H1 (cell line): ENCODE results near the gene RBM4B. TPM values are rescaled to one million over a fixed set of nuclear protein-coding genes. Genes with fewer than 3 reads are reported as not detected.

Experiments
- CTCF ChIA-PET: fragments of 300-600 bp; sonication (Branson Sonifier 250); formaldehyde crosslinking; loops from one replicate; lab custom pipeline; 2021; ENCODE audit not compliant: partially characterized antibody; lab: Charles Lee
- POLR2A ChIA-PET: fragments of 300-600 bp; sonication (Branson Sonifier 250); formaldehyde crosslinking; loops from one replicate; lab custom pipeline; 2021; ENCODE audit warnings: inconsistent platforms; ENCODE audit not compliant: partially characterized antibody; lab: Charles Lee
- DNase-seq, 2 experiments: peaks; one replicate each; pipeline versions ENCODE4 v3.0.0 to v3.0.0-alpha.2; 2010 to 2022; ENCODE audit warnings: low spot score in 2 of 2, low read depth in 1 of 2, mixed read lengths in 1 of 2
- FAIRE-seq: peaks from 2 replicates; lab custom pipeline; 2011; peaks lifted over from hg19 to GRCh38; lab: Jason Lieb, UNC
- H2AFZ ChIP-seq: 2 replicates; pipeline ENCODE4 v1.8.1; 2012; ENCODE audit warnings: low read length, inconsistent platforms
- H2AK5ac ChIP-seq: 2 replicates; pipeline ENCODE4 v1.6.1; 2013; ENCODE audit warnings: low read depth, low read length
- H2BK120ac ChIP-seq: replicated peaks from 2 replicates; pipeline ENCODE3; 2013; ENCODE audit warnings: low read depth, low read length, inconsistent platforms
- H2BK12ac ChIP-seq: 2 replicates; pipeline ENCODE4 v1.6.1; 2013; ENCODE audit warnings: low read depth, low read length
- H2BK15ac ChIP-seq: 2 replicates; pipeline ENCODE4 v1.6.1; 2013; ENCODE audit warnings: low read length
- H2BK20ac ChIP-seq: 2 replicates; pipeline ENCODE4 v1.6.1; 2013; ENCODE audit warnings: low read length
- H2BK5ac ChIP-seq: 2 replicates; pipeline ENCODE4 v1.6.1; 2013; ENCODE audit warnings: low read depth, low read length
- H3K14ac ChIP-seq: 2 replicates; pipeline ENCODE4 v1.6.1; 2013; ENCODE audit warnings: inconsistent platforms; ENCODE audit not compliant: insufficient read length
- H3K18ac ChIP-seq: 2 replicates; pipeline ENCODE4 v1.6.1; 2013; ENCODE audit warnings: low read length; ENCODE audit errors: extremely low read depth
- H3K23ac ChIP-seq: 2 replicates; pipeline ENCODE4 v1.6.1; 2013; ENCODE audit warnings: inconsistent platforms; ENCODE audit not compliant: insufficient read length
- H3K23me2 ChIP-seq: 2 replicates; pipeline ENCODE4 v1.6.1; 2013; ENCODE audit warnings: low read depth, low read length
- H3K27ac ChIP-seq: 2 replicates; pipeline ENCODE4 v1.6.1; 2011; ENCODE audit warnings: low read depth, low read length, inconsistent platforms
- H3K27me3 ChIP-seq, 4 experiments: replicated peaks in 1 of 4; 1 replicate in 1 of 4; 2 replicates in 3 of 4; pipeline versions ENCODE4 v1.6.1 to v1.8.1; 2011 to 2013; ENCODE audit warnings: low read length in 3 of 4, mild to moderate bottlenecking in 3 of 4, inconsistent platforms in 2 of 4, mixed read lengths in 2 of 4, moderate library complexity in 1 of 4; ENCODE audit not compliant: control insufficient read depth in 3 of 4, insufficient read depth in 3 of 4; ENCODE audit errors: extremely low read depth in 1 of 4
- H3K36me3 ChIP-seq, 4 experiments: 2 replicates each; pipeline versions ENCODE4 v1.6.1 to v1.8.1; 2011 to 2013; ENCODE audit warnings: mild to moderate bottlenecking in 4 of 4, low read length in 3 of 4, moderate library complexity in 2 of 4, control low read depth in 1 of 4, inconsistent platforms in 1 of 4; ENCODE audit not compliant: insufficient read depth in 4 of 4, control insufficient read depth in 2 of 4
- H3K4ac ChIP-seq: replicated peaks from 2 replicates; pipeline ENCODE3; 2013; ENCODE audit warnings: low read length, low read depth, mixed read lengths, inconsistent platforms; ENCODE audit not compliant: insufficient read length
- H3K4me1 ChIP-seq, 4 experiments: replicated peaks in 1 of 4; 1 replicate in 1 of 4; 2 replicates in 3 of 4; pipeline versions ENCODE4 v1.6.1 to v1.8.1; 2011 to 2013; ENCODE audit warnings: low read length in 3 of 4, inconsistent platforms in 2 of 4, mixed read lengths in 1 of 4; ENCODE audit not compliant: insufficient read depth in 4 of 4, control insufficient read depth in 3 of 4
- H3K4me2 ChIP-seq, 2 experiments: 2 replicates each; pipeline versions ENCODE4 v1.6.1 to v1.8.1; 2011 to 2013; ENCODE audit warnings: low read depth in 2 of 2, low read length in 2 of 2, control low read depth in 1 of 2, inconsistent platforms in 1 of 2, mild to moderate bottlenecking in 1 of 2; ENCODE audit not compliant: insufficient read depth in 1 of 2
- H3K4me3 ChIP-seq, 4 experiments: fragments of 200-600, 300-600 bp in 1 of 4; sonication (generic), shearing (Covaris generic), sonication (Bioruptor Twin) in 1 of 4; 2 replicates each; pipeline versions ENCODE4 v1.5.1 to v1.8.1; 2011 to 2016; ENCODE audit warnings: low read length in 4 of 4, low read depth in 3 of 4, control low read depth in 2 of 4, inconsistent platforms in 2 of 4, mild to moderate bottlenecking in 2 of 4, mixed read lengths in 1 of 4, moderate library complexity in 1 of 4; ENCODE audit not compliant: insufficient read depth in 2 of 4; ENCODE audit errors: extremely low read depth in 1 of 4
- H3K56ac ChIP-seq: replicated peaks from 2 replicates; pipeline ENCODE3; 2013; ENCODE audit warnings: low read depth, mild to moderate bottlenecking, mixed read lengths, low read length, inconsistent platforms; ENCODE audit not compliant: insufficient read length
- H3K79me1 ChIP-seq: 2 replicates; pipeline ENCODE4 v1.6.1; 2013; ENCODE audit warnings: low read depth, low read length, control low read depth
- H3K79me2 ChIP-seq, 2 experiments: 2 replicates each; pipeline versions ENCODE4 v1.6.1 to v1.8.1; 2012 to 2013; ENCODE audit warnings: low read length in 2 of 2, mild to moderate bottlenecking in 2 of 2, inconsistent platforms in 1 of 2; ENCODE audit not compliant: insufficient read depth in 2 of 2, control insufficient read depth in 1 of 2
- H3K9ac ChIP-seq, 4 experiments: replicated peaks in 1 of 4; 1 replicate in 1 of 4; 2 replicates in 3 of 4; pipeline versions ENCODE4 v1.6.1 to v1.8.1; 2011 to 2013; ENCODE audit warnings: low read depth in 3 of 4, low read length in 3 of 4, control low read depth in 2 of 4, mild to moderate bottlenecking in 2 of 4, moderate library complexity in 2 of 4, inconsistent platforms in 1 of 4; ENCODE audit errors: extremely low read depth in 1 of 4
- H3K9me3 ChIP-seq, 2 experiments: 2 replicates each; pipeline versions ENCODE4 v1.6.1 to v1.8.1; 2012 to 2013; ENCODE audit warnings: mild to moderate bottlenecking in 2 of 2, moderate library complexity in 2 of 2, control low read depth in 1 of 2, inconsistent platforms in 1 of 2, low read depth in 1 of 2, low read length in 1 of 2, mixed read lengths in 1 of 2; ENCODE audit not compliant: insufficient read depth in 2 of 2
- H4K20me1 ChIP-seq, 2 experiments: replicated peaks in 1 of 2; 2 replicates each; pipeline versions ENCODE3 to v1.8.1; 2011 to 2013; ENCODE audit warnings: inconsistent platforms in 2 of 2, low read length in 2 of 2, mild to moderate bottlenecking in 1 of 2; ENCODE audit not compliant: insufficient read depth in 2 of 2, control insufficient read depth in 1 of 2
- H4K5ac ChIP-seq: 2 replicates; pipeline ENCODE4 v1.6.1; 2013; ENCODE audit warnings: low read length, low read depth, mixed read lengths, inconsistent platforms; ENCODE audit not compliant: insufficient read length
- H4K8ac ChIP-seq: 2 replicates; pipeline ENCODE4 v1.8.0; 2013; ENCODE audit warnings: mild to moderate bottlenecking, moderate library complexity, low read length, inconsistent platforms; ENCODE audit not compliant: insufficient read depth; ENCODE audit errors: extremely low read depth
- H4K91ac ChIP-seq: replicated peaks from 2 replicates; pipeline ENCODE3; 2013; ENCODE audit warnings: low read length, mixed read lengths, inconsistent platforms; ENCODE audit not compliant: insufficient read length
- HDAC6 ChIP-seq: IDR thresholded peaks from one replicate; pipeline ENCODE4 v1.7.1; 2012; ENCODE audit warnings: low read depth, mild to moderate bottlenecking, inconsistent platforms, low read length, moderate library complexity
- SAP30 ChIP-seq: fragments of 300-600 bp; sonication (generic); IDR thresholded peaks from 2 replicates; pipeline ENCODE4 v1.7.1; 2012; ENCODE audit warnings: low read length, moderate library complexity, mild to moderate bottlenecking, inconsistent platforms; ENCODE audit not compliant: insufficient read depth, insufficient replicate concordance
- WGBS, 2 experiments: shearing (Covaris generic) in 1 of 2; methylation state at CpG; one replicate each; pipeline versions ENCODE4 v1.1.6 to v1.1.7; 2013 to 2015; ENCODE audit warnings: low lambda C conversion rate in 2 of 2, mixed read lengths in 2 of 2, inconsistent platforms in 1 of 2, low coverage in 1 of 2, missing lambda C conversion rate in 1 of 2; ENCODE audit not compliant: insufficient replicate concordance in 2 of 2, insufficient coverage in 1 of 2, insufficient read length in 1 of 2; ENCODE audit errors: extremely low coverage in 1 of 2, missing lambda C conversion rate in 1 of 2; 5-methylcytosine and 5-hydroxymethylcytosine counted together
- polyA plus RNA-seq, 7 experiments: library from polyadenylated mRNA; depleted of rRNA in 3 of 7; stranded (reverse) in 5 of 7; unstranded in 2 of 7; fragments of >200 nt in 5 of 7; fragments of 200-250 nt in 2 of 7; gene quantifications; 1 replicate in 5 of 7; 2 replicates in 1 of 7; 4 replicates in 1 of 7; pipeline versions ENCODE4 v1.2.1 to v1.2.3, GENCODE V29; 2011 to 2013; ENCODE audit warnings: missing spikeins in 2 of 7, mixed read lengths in 2 of 7
- total RNA-seq: library from RNA; stranded (reverse); fragmentation: NEBNext Ultra II Directional; extraction: Animal tissue kit (Norgen Biotek cat#: 25700); gene quantifications from 2 replicates; pipeline ENCODE4 v1.2.1, GENCODE V29; 2021

Gene RBM4B
- total and polyA plus RNA-seq, 2 of the 8 experiments (the other 6 are each of a cell fraction or from before 2014, with no cell fraction given): 27.5 to 30.5 TPM

DNA sequence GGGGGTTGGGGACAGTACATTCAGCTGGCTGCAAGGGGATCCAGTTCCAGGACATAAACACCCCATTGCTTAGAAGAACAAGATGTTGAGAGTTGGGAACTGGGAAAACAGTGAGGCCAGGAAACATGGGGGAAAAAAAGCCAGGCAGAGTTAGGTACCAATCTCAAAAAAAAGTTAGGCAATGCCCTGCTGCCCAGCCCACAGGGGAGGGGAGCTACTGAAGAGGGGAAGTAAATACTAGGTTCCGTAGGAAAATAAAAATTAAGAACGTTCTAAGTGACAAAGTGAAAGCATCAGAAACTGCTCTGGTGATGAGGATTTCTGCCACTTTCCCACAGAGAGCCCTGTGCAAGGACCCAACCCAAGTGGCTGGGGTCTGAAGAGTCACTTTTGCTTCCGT, 39.3 kb upstream of the RBM4B start:
- TF ChIP-seq HDAC6: no peak
- no peak for TF ChIP-seq SAP30
- no peaks in the 10 kb centered on the region for H4K20me1 ChIP-seq
- H3K4me2 ChIP-seq: no peak overlapping the region; a peak in 1 of 4 replicates
- H3K27me3 ChIP-seq: no peaks in the 10 kb centered on the region
- no peak overlapping the region for H3K27ac ChIP-seq
- no peak overlapping the region for H2AFZ ChIP-seq
- no peak overlapping the region for H3K23ac ChIP-seq
- H3K56ac ChIP-seq: no peak overlapping the region
- H3K18ac ChIP-seq: no peak overlapping the region
- H4K8ac ChIP-seq: no peak overlapping the region
- no peak overlapping the region for H2BK5ac ChIP-seq
- no peak overlapping the region for H3K4ac ChIP-seq
- DNase-seq (no peak), FAIRE-seq (no peak)
- H2AK5ac ChIP-seq: no peak overlapping the region
- H3K4me3 ChIP-seq: no peak overlapping the region
- no peaks in the 10 kb centered on the region for H3K9me3 ChIP-seq
- H2BK15ac ChIP-seq: no peak overlapping the region
- POLR2A ChIA-PET: no interaction called here
- no peak overlapping the region for H3K14ac ChIP-seq
- H4K91ac ChIP-seq: no peak overlapping the region
- peaks cover 10 to 40% (median 35%) of the 10 kb centered on the region in 4 experiments for H3K36me3 ChIP-seq
- CTCF ChIA-PET: interaction anchor here (0.7 to 1.8 kb wide), 4 partner anchors 22 to 161 kb away, joined by 3 to 7 read pairs (median 4); no protein-coding TSS in a partner anchor
- H2BK12ac ChIP-seq: no peak overlapping the region
- peaks cover 9 to 33% (median 27%) of the 10 kb centered on the region in 4 experiments for H3K4me1 ChIP-seq
- H2BK120ac ChIP-seq: no peak overlapping the region
- WGBS, 2 experiments: 92% methylated on average over 3 of the region's 3 CpGs; no CpG with 5 or more reads in 1 of the 2 experiments
- H3K9ac ChIP-seq: no peak overlapping the region
- peaks cover 0 to 9% of the 10 kb centered on the region in 2 experiments; a peak in 1 of 4 replicates for H3K79me2 ChIP-seq
- H3K23me2 ChIP-seq: no peaks in the 10 kb centered on the region
- peaks cover 12% of the 10 kb centered on the region for H3K79me1 ChIP-seq
- no peak overlapping the region for H4K5ac ChIP-seq
- no peak overlapping the region for H2BK20ac ChIP-seq
